Endometrium (tissue), 2 donors: ENCODE measurements around the gene PLEKHJ1.
A peak's percentile ranks its signal among the peaks of the same experiment; 100 is the strongest.
"Not testable (repeated sequence)": the region's sequence is repeated elsewhere in the genome, so short reads cannot be mapped to it uniquely, and the experiment has no call there.

Experiments
- FAIRE-seq: peaks from 2 replicates; lab custom pipeline; 2012; peaks lifted over from hg19 to GRCh38; lab: Jason Lieb, UNC
- donor health status: control.
- donor health status: control.

The PLEKHJ1 gene, protein sequence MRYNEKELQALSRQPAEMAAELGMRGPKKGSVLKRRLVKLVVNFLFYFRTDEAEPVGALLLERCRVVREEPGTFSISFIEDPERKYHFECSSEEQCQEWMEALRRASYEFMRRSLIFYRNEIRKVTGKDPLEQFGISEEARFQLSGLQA

DNA sequence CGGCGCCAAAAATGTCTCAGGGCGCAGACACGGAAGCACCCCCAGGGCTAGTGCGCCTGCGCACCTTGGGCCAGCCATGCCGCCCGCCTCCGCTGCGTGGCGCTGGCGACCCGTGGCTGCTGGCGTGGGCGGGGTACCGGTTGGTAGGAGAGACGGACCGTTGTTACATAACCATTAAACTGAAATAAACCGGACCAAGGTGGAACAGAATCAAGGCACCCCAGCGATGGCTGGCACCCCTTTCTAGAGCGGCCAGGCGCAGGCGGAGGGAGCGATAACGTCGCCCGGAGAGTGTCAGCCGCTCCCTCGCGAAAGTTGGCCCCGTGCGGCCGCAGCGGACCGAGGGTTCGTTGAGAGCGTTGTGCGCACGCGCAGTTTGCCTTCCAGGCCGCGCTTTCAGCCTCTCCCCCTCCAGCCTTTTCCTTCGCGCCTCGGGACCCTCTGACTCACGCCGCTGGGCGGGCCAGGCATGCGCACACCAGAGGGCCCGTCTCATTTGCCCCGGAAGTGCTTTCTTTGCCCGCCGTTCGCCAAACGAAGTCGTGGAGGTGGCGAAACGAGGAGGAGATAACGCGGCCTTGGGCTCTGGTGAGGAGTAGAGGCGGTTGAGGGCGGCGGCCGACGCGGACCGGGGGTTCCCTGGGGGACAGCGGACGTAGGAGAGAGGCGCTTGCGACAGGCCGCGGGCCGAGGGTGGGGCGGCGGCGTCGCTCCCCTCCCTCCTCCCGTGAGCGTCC is at the start of gene PLEKHJ1, which contains the start of gene SF3A2:
Gene PLEKHJ1, minus strand, starts transcription at position 16 of the 737 bp plus-strand sequence. CDS start 81 bp downstream, outside the sequence.
Gene SF3A2, plus strand, starts transcription at position 511 of the 737 bp plus-strand sequence. CDS start 6,595 bp downstream, outside the sequence.
- peak; percentile 80 for FAIRE-seq

DNA sequence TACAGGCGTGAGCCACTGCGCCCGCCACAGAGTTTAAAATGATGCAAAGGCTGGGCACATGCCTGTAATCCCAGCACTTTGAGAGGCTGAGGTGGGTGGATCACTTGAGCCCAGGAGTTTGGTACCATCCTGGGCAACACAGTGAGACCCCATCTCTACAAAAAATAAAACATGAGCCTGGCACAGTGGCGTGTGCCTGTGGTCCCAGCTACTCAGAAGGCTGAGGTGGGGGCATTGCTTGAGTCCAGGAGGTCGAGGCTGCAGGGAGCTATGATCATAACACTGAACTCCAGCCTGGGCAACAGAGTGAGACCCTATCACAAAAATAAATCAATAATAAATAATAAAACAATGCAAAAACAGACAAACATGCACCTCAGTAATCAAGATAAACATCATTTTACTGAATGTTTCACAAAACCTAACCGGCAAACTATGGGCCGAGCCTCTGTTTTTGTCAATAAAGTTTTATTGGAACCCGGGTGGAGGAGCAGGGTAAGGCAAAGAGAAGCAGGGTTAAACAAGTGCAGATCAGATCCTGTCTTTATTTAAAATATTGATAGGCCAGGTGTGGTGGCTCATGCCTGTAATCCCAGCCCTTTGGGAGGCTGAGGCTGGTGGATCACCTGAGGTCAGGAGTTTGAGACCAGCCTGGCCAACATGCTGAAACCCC is 47.8 kb upstream of the PLEKHJ1 start:
- no peak for FAIRE-seq

DNA sequence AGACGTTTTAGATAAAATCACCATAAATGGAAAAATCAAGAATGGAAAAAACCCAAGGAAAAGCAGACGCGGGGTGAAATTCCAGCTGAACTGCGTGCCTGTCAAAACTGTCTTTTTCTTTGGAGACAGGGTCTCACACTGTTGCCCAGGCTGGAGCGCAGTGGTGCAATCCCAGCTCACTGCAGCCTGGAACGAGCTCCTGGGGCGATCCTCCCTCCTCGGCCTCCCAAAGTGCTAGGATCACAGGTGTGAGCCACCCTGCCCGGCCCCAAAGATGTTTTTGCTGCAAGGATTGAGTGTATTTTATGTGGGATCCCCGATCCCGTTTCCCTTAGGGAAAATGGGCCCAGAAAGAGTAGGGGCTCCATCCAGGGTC is 46.7 kb upstream of the PLEKHJ1 start:
- no peak for FAIRE-seq

DNA sequence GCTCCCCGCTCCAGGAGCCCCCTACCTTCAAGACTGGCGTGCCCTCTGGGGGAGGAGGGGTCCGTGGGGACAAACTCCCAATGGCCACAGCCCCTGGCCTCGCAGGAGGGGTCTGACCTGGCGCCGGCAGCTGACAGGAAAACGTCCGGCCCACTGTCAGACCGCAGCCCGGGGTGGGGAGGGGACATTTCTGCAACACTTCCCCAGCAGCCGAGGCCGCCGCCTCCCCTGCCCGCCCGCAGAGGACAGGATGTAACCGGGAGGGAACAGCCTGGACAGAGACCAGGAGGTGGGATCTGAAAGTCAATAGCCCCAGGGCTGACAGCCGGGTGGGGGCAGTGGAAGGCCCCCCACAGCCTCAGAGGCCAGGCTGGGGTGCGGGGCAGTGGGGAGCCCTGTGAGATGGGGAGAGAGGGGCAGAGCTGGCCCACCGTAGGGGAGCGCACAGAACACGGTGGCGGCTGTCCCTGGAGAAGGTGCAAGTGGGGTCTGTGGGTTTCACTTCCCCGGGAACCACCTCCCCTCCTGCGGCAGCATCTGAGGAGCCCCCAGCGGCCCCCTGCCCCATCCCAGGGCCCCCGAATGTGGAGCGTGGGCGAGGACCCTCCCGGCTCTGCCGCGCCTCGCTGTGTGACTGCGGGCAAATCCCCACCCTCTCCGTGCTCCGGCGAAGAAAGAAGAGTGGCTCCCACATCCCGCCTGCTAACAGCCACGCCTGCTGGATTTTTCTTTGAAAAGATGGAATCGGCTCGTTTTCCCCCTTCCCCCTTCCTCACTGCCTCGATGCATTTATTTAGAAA is 46.1 kb upstream of the PLEKHJ1 start, which contains the start of gene PEAK3:
Gene PEAK3, minus strand, starts transcription at position 114 of the 800 bp plus-strand sequence. CDS start 1,244 bp downstream, outside the sequence.
- FAIRE-seq: no peak

DNA sequence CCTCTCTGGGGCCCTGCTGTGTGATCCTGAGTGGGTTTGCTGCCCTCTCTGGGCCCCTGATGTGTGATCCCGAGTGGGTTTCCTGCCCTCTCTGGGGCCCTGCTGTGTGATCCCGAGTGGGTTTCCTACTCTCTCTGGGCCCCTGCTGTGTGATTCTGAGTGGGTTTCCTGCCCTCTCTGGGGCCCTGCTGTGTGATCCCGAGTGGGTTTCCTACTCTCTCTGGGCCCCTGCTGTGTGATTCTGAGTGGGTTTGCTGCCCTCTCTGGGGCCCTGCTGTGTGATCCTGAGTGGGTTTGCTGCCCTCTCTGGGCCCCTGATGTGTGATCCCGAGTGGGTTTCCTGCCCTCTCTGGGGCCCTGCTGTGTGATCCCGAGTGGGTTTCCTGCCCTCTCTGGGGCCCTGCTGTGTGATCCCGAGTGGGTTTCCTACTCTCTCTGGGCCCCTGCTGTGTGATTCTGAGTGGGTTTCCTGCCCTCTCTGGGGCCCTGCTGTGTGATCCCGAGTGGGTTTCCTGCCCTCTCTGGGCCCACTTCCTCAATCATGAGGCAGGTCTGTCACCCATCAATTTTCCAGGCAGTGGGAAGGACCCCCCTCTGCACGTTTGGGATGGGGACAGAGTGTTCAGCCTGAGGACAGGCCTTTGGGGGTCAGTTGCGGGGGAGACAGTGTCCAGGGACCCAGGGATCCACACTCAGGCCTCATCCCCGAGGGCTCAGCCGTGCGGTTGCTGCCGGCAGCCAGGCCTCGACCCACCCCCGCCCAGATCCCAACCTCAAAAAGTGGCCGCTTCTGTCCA is 45.3 kb upstream of the PLEKHJ1 start:
- not testable (repeated sequence) for FAIRE-seq

DNA sequence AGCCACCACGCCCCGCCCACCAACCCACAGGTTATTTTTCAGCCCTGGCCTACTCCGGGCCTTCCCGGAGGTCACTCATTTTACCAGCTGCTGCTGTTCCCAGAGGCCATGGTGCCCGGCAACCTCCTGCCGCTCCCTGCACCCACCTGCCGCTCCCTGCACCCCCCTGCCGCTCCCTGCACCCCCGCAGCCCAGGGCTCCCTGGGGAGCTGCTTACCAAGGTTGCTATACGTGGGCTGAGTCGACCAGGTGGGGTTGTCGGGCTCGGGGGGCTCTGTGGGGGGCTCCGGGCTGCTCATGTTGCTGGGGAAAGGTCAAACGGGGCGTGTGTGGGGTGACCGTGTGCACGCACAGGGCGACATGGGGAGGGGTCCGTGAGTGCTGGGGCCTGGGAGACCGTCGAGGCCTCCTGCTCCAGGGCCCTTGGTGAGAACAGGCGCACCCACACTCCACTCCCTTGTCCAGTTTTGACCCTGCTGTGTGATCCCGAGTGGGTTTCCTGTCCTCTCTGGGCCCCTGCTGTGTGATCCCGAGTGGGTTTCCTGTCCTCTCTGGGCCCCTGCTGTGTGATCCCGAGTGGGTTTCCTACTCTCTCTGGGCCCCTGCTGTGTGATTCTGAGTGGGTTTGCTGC is 44.6 kb upstream of the PLEKHJ1 start:
- FAIRE-seq: no peak

DNA sequence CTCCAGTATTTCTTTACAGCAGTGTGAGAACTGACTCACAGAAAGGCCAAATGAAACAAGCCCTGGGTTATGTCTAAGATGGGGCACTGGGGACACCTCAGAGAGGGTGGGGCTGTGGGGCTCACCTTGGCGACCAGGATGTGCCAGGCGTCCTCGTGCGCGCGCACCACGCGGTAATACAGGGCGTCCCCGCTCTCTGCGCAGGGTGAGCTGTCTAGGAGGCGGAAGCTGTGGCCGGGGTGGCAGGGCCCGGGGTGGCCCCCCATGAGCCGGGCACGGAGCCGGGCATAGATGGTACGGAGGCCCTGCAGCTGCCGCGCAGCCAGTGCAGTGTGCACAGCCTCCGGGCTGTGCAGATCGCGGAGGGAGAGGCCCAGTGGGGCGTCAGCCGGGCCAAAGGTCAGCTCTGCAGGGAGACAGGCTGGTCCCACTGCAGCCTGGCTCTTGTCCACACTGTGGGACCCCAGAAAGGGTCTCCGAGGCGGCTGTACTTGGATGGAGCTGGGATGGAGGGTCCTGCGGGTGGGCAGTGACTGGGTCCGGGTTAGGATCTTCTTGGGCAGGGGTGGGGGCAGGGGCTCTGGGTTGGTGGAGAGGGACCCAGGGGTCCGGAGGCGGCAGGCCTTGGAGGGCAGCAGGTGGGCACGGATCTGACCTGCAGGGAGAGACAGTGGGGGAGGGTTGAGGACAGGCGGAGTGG is 42.5 kb upstream of the PLEKHJ1 start:
- FAIRE-seq: no peak

DNA sequence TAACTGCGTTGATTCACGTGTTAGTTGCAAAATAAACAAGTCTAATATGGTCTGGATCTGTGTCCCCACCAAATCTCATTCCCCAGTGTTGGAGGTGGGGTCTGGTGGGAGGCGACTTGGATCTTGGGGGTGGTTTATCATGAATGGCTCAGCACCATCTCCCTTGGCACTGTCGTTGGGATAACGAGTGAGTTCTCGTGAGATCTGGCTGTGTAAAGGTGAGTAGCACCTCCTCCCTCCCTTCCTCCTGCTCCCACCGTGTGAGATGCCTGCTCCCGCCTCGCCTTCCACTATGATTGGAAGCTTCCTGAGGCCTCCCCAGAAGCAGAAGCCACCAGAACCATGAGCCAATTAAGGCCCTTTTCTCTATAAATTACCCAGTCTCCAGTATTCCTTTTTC is 41.0 kb upstream of the PLEKHJ1 start:
- FAIRE-seq: no peak

DNA sequence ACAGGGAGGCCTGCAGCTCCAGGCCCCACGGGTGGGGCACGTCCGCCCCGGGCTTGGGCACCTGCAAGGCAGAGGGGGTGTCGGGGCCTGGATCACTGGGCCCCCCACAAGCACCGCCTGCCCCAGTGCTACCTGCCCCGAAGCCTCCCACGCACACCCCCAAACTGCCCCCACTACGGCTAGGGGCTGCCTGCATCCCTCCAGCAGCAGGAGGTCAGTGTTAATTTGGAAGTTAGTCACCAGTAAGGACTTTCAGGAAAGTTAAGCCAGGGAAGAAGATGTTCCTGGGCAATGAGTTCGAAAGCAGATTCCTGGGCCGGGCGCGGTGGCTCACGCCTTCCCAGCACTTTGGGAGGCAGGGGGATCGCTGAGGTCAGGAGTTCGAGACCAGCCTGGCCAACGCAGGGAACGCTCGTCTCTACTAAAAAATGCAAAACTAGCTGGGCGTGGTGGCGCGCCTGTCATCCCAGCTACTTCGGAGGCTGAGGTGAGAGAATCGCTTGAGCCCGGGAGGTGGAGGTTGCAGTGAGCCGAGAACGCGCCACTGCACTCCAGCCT is 40.4 kb upstream of the PLEKHJ1 start:
- no peak for FAIRE-seq

DNA sequence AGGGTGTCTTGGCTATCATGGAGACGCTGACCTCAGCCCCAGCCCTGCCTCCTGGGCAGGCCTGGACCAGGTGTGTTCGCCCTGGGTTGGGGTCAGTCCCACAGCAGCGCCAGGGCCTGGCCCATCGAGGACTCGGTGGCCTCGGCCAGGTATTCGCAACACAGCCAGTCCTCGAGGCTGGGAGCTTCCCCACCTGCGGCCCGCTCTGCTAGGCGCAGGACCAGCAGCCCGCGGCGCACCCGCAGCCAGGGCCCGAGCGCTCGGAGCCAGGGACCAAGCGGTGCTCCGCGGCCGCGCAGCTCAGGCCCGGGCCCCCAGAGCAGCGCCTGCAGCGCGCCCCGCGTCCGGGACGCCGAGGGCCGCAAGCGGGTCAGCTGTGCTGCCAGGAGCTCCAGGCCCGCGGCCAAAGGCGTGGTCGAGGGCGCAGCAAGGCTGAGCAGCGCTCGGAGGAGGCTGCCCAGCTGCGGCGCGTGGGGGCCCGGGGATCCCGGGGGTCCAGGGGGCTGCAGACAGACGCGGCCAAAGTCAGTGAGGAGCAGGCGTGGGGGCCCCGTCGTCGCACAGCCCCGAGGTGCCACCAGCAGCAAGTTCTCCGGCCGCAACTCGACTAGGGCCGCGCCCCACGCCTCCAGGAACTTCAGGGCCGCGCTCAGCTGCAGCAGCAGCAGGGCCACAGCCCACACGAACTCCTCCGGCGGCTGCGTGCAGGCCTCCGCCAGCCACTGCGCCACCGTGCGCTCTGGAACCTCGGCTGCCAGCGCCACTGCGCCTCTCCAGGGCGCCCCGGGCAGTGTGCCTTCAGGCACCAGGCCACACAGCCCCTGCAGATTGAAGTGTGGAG is 39.7 kb upstream of the PLEKHJ1 start:
- no peak for FAIRE-seq

DNA sequence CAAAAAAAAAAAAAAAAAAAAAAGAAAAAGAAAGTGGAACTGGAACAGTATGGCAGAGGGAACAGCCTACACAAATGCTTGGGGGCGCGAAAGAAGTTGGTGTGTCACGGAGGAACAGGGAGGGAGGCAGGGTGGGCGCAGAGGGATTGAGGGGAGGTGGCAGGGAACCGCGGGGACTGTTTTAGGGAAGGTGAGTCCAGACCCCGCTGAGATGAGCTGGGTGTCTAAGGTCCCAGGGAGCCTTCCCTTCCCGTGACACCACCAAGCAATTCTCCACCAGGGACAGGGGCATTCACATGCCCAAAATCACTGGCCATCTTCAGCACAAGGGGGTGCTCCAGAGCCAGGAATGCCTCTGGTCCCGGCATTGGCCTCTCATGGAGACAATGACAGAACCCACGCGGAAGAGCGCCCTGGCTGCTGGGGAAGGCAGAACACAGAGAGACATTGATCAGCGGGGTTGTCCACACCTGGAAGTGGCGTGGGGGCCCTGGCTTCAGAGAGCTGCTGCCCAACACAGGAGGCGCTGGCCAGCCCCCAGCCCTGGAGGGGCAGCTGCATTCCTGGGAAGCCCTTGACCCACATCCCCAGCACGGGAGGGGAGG is 38.9 kb upstream of the PLEKHJ1 start:
- FAIRE-seq: no peak

DNA sequence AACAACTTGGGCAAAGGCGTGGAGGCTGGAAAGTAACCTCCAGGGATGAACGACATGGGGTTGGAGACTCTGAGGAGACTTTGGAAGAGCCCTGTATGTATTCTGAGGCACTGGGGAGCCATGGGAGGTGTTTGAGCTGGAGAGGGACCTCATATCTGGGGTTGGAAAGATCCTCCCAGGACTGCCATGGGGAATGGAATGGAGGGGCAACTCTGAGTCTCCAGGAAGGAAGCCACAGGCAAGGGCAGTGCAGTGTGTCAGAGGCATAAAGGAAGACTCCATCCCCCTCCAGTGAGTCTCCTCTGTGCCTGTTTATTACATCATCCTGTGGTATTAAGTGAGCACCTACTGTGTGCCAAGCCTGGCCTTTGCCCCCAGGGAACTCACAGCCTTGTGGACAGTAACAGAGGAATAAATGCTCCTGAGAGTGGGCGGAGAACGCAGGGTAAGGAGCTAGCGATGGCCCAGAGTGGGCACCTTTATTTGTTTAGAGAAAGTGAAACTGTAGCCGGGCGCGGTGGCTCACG is 38.1 kb upstream of the PLEKHJ1 start:
- no peak for FAIRE-seq

DNA sequence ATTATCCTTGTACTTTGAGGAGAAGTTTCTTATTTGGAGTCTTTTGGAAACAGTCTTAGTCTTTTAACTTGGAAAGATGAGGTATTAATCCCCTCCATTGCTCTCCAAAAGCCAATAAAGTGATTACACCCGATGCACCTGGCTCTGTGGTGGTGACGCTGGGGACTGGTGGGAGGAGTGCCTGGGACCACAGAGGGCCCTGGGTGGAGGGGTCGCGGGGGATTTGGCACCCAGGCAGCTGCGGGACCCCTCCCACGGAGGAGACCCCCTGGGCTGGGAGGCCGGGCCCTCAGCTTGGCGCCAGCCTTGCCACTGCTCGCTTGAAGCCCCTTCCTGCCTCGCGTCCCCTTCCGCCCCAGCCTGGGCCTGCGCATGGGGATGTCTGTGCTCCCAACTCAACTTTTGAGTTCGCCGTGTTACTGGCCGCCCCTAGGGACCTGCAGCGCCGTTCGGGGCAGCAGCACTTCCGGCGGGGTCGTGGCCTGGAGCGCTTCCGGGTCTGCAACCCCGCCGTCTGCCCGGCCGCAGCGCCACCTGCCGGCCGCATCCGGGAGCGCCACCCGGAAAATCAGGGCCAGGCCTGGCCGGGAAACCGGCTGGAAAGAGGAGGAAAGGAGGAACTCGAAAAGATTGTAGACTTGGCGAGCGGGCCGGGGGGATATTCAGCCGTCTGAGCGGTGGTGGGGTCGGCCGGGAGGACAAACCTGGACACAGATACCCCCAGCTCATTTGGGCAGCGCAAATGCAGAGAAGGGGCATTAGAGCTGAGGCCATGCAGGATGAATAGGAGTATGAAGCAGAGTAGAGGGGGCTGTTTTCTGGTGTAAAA is 37.4 kb upstream of the PLEKHJ1 start:
- no peak for FAIRE-seq

DNA sequence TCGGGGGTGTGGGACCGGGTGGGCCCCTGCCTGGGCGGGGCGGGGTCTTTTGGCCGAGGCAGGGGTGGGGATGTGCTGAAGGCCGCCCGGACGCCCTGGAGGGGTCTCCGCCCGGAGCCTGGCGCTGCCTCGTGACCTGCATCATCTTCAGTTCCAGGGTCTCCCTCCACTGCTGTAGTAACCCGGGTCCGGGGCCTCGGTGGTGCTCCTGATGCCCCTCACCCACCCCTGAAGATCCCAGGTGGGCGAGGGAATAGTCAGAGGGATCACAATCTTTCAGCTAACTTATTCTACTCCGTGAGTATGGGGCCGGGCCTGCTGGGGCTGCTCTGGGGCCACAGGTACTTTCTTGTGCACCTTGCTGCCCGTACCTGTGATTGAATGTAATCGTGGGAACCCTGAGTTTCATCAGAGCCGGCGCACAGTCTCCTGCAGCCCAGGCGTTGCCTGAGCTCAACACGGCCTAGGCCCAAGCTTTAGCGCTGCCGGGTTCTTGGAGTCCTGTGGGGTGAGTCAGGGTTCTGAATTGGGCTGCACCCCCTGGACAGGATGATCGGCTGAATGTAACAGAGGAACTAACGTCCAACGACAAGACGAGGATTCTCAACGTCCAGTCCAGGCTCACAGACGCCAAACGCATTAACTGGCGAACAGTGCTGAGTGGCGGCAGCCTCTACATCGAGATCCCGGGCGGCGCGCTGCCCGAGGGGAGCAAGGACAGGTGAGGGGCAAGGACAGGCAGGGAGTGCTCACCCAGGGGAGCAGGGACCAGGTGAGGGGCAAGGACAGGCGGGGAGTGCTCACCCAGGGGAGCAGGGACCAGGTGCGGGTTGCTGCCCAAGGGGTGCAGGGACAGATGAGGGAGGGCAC is 35.3 kb upstream of the PLEKHJ1 start:
- no peak for FAIRE-seq

DNA sequence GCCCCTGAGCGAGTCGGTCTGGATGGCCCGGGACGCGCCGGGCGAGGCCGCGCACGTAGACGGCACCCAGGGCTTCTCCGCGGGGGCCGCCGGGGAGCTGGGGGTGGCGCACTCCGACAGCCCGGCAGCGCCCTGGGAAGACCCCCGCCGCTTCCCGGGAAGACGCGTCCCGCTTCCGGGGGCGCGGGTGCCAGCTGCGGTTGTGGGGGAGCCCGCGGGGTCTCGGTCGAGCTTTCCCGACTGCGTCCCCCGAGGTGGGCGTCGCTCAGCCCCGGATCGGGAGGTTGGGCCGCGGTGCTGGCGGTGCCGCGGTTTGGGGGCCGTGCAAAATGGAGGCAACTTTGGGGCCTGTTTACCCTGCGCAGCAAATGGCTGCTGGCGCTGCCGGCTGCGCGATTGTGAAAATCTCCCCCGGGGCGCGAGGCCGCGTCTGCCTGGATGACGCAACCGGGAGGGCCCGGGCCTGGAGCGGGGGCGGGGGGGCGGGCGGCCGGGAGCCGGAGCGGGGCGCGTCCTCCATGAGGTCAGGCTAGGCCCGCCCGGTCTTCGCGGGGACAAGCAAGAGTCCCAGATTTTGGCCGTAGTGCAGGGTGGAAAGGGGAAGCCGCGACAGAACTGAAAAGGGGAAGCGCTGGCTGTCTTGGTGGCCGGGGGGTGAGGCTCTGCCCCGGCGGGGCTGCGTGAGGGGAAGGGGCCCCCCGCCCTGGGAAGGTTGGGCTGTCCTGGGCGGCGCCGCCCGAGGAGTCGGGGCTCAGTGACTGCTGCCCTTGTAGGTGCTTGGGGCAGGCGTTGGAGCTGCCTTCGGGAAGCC is 34.5 kb upstream of the PLEKHJ1 start:
- no peak for FAIRE-seq

DNA sequence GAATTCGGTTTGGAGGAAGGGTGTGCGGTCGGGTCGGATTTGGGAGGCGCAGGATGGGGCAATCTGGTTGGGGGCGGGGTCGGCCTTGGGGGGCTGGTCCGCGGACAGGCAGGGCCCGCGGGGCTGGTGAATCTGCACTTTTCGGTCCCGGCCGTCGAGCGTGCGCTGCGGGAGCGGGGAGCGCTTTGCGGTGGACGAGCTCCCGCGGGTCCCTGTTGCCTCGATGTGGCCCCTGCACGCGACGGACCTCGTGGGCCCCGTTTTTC is 34.0 kb upstream of the PLEKHJ1 start:
- FAIRE-seq: no peak
